Neuronal stem cell (in vitro differentiated cells): ENCODE data around the gene APC.

Source experiments
- DNase-seq: peaks from one replicate; pipeline ENCODE4 v3.0.0-alpha.2; 2013; ENCODE audit warnings: low spot score
- H2AFZ ChIP-seq: one replicate; pipeline ENCODE4 v1.6.1; 2013; ENCODE audit warnings: mild to moderate bottlenecking, low read length, inconsistent platforms
- H2AK5ac ChIP-seq: 2 replicates; pipeline ENCODE4 v1.6.1; 2013; ENCODE audit warnings: low read depth, mild to moderate bottlenecking, inconsistent platforms, low read length, moderate library complexity, mixed read lengths
- H2BK120ac ChIP-seq: 2 replicates; pipeline ENCODE4 v1.6.1; 2013; ENCODE audit warnings: low read depth, mild to moderate bottlenecking, inconsistent platforms, low read length, moderate library complexity, mixed read lengths
- H2BK12ac ChIP-seq: one replicate; pipeline ENCODE4 v1.6.1; 2013; ENCODE audit warnings: low read length, inconsistent platforms
- H2BK15ac ChIP-seq: 2 replicates; pipeline ENCODE4 v1.6.1; 2013; ENCODE audit warnings: mild to moderate bottlenecking, low read length, inconsistent platforms, mixed read lengths
- H2BK5ac ChIP-seq: one replicate; pipeline ENCODE4 v1.6.1; 2013; ENCODE audit warnings: inconsistent platforms, mild to moderate bottlenecking, low read length, moderate library complexity
- H3K14ac ChIP-seq: one replicate; pipeline ENCODE4 v1.6.1; 2013; ENCODE audit warnings: low read length, inconsistent platforms
- H3K18ac ChIP-seq: 2 replicates; pipeline ENCODE4 v1.6.1; 2013; ENCODE audit warnings: low read length, inconsistent platforms
- H3K23ac ChIP-seq: 2 replicates; pipeline ENCODE4 v1.6.1; 2013; ENCODE audit warnings: low read depth, mild to moderate bottlenecking, mixed read lengths, low read length, inconsistent platforms; ENCODE audit not compliant: poor library complexity
- H3K27ac ChIP-seq: replicated peaks from 3 replicates; pipeline ENCODE4 v1.5.1; 2013; ENCODE audit warnings: low read length, inconsistent platforms
- H3K27me3 ChIP-seq, 3 experiments: 2 replicates each; pipeline ENCODE4 v1.6.1; 2013; ENCODE audit warnings: low read length in 3 of 3, mild to moderate bottlenecking in 2 of 3, inconsistent platforms in 1 of 3, low read depth in 1 of 3, mixed read lengths in 1 of 3, moderate library complexity in 1 of 3; ENCODE audit not compliant: control insufficient read depth in 3 of 3, insufficient read depth in 3 of 3
- H3K36me3 ChIP-seq, 2 donors: replicated peaks in 1 of 2; 2 replicates each; pipeline ENCODE4 v1.6.1; 2013; ENCODE audit warnings: low read length in 2 of 2; ENCODE audit not compliant: control insufficient read depth in 2 of 2, insufficient read depth in 2 of 2
- H3K4ac ChIP-seq: 2 replicates; pipeline ENCODE4 v1.6.1; 2013; ENCODE audit warnings: inconsistent platforms, mild to moderate bottlenecking, low read length, moderate library complexity
- H3K4me1 ChIP-seq, 2 donors: 1 replicate in 1 of 2; 2 replicates in 1 of 2; pipeline ENCODE4 v1.6.1; 2013; ENCODE audit warnings: low read length in 2 of 2, low read depth in 1 of 2; ENCODE audit not compliant: control insufficient read depth in 2 of 2, insufficient read depth in 1 of 2
- H3K4me2 ChIP-seq: one replicate; pipeline ENCODE4 v1.6.1; 2013; ENCODE audit warnings: mild to moderate bottlenecking, low read length, inconsistent platforms; ENCODE audit not compliant: insufficient read depth, poor library complexity, severe bottlenecking
- H3K4me3 ChIP-seq, 2 donors: 2 replicates each; pipeline ENCODE4 v1.5.1; 2013; ENCODE audit warnings: low read length in 2 of 2, mild to moderate bottlenecking in 2 of 2, inconsistent platforms in 1 of 2, moderate library complexity in 1 of 2
- H3K79me1 ChIP-seq: one replicate; pipeline ENCODE4 v1.6.1; 2013; ENCODE audit warnings: low read depth, mild to moderate bottlenecking, inconsistent platforms, low read length, moderate library complexity
- H3K9ac ChIP-seq: one replicate; pipeline ENCODE4 v1.6.1; 2013; ENCODE audit warnings: mild to moderate bottlenecking, low read depth, low read length, inconsistent platforms; ENCODE audit not compliant: poor library complexity
- H3K9me3 ChIP-seq, 2 donors: replicated peaks in 1 of 2; 2 replicates each; pipeline versions ENCODE3 to v1.6.1; 2013; ENCODE audit warnings: low read length in 2 of 2, mild to moderate bottlenecking in 2 of 2, inconsistent platforms in 1 of 2, low read depth in 1 of 2, mixed read lengths in 1 of 2, moderate library complexity in 1 of 2; ENCODE audit not compliant: control insufficient read depth in 2 of 2, insufficient read depth in 1 of 2
- H4K8ac ChIP-seq: one replicate; pipeline ENCODE4 v1.6.1; 2013; ENCODE audit warnings: low read depth, mild to moderate bottlenecking, inconsistent platforms, low read length, moderate library complexity
- H4K91ac ChIP-seq: one replicate; pipeline ENCODE4 v1.6.1; 2013; ENCODE audit warnings: low read length, low read depth, mild to moderate bottlenecking, inconsistent platforms; ENCODE audit not compliant: poor library complexity
- WGBS, 2 donors: extraction: QIAGEN DNeasy Blood & Tissue Kit; methylation state at CpG; one replicate each; pipeline ENCODE4 v1.1.7; 2013; ENCODE audit warnings: missing lambda C conversion rate in 2 of 2, mixed read lengths in 1 of 2; ENCODE audit not compliant: insufficient read length in 2 of 2, insufficient replicate concordance in 1 of 2; ENCODE audit errors: extremely low coverage in 2 of 2; 5-methylcytosine and 5-hydroxymethylcytosine counted together

Gene APC

DNA sequence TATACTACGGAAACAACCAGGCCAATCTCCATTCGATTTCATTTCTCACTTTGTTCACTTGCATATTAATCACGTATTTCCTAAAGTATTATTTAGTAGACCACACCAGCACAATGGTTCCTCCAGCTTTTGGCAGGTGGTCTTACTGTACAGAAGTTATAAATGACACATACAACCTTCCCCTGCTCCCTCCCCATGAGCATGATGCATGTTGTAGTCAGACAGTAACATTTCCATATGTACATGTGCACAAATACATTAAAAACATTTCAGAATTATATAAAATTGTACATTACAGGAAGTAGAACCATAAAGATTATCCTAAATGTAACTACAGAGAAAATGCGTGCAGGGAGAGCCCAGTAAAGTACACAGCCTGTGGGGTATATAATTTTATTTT lies 140.4 kb downstream of the APC start:
- Histone ChIP-seq H2AFZ (no peak overlapping the region), H3K79me1 (no peaks in the 10 kb centered on the region), H3K4me3 (no peak overlapping the region), H3K9ac (no peak overlapping the region), H3K9me3 (no peaks in the 10 kb centered on the region), H3K4me1 (no peaks in the 10 kb centered on the region), H3K27ac (no peak overlapping the region), H3K23ac (no peak overlapping the region), H2BK5ac (no peak overlapping the region), H3K4ac (no peak overlapping the region), H4K8ac (no peak overlapping the region), H3K18ac (no peak overlapping the region), H3K36me3 (peaks cover 13 to 91% of the 10 kb centered on the region in 2 donors), H3K4me2 (no peak overlapping the region), H2BK15ac (no peak overlapping the region), H2BK12ac (no peak overlapping the region), H3K14ac (no peak overlapping the region), H2AK5ac (no peak overlapping the region), H3K27me3 (no peaks in the 10 kb centered on the region), H4K91ac (no peak overlapping the region), H2BK120ac (no peak overlapping the region)
- no CpG with 5 or more reads among the region's 4 CpGs for WGBS, 2 donors
- DNase-seq = no peak

DNA sequence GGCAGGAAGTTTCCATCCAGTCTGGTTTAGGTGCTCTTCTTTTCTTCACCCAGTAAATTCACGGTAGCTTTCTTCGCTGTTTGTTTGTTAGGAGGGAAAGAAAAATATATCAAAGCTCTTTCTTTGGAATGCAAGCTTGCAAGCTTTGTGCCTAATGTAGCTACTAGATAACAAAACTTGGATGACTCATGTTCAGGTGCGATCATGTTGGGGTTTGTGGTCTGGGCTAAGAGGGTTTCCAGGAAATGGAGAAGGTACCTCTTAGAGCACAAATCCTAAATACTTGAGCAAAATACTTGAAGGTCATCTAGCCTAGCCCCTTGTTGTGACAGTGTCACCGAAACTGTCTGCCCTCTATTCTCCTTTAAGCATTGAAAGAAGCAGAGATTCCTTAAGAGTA lies 141.1 kb downstream of the APC start:
- no CpG with 5 or more reads among the region's 4 CpGs for WGBS, 2 donors
- Histone ChIP-seq H3K4me1 (no peaks in the 10 kb centered on the region), H3K23ac (no peak overlapping the region), H4K8ac (no peak overlapping the region), H2AFZ (no peak overlapping the region), H3K4me2 (no peak overlapping the region), H2BK5ac (no peak overlapping the region), H3K18ac (no peak overlapping the region), H2BK12ac (no peak overlapping the region), H2BK15ac (no peak overlapping the region), H3K4me3 (no peak overlapping the region), H3K27me3 (no peaks in the 10 kb centered on the region), H3K36me3 (peaks cover 13 to 94% of the 10 kb centered on the region in 2 donors), H2BK120ac (no peak overlapping the region), H3K14ac (no peak overlapping the region), H2AK5ac (no peak overlapping the region), H3K9me3 (no peaks in the 10 kb centered on the region), H3K79me1 (no peaks in the 10 kb centered on the region), H3K4ac (no peak overlapping the region), H3K27ac (no peak overlapping the region), H3K9ac (no peak overlapping the region), H4K91ac (no peak overlapping the region)
- no peak for DNase-seq

DNA sequence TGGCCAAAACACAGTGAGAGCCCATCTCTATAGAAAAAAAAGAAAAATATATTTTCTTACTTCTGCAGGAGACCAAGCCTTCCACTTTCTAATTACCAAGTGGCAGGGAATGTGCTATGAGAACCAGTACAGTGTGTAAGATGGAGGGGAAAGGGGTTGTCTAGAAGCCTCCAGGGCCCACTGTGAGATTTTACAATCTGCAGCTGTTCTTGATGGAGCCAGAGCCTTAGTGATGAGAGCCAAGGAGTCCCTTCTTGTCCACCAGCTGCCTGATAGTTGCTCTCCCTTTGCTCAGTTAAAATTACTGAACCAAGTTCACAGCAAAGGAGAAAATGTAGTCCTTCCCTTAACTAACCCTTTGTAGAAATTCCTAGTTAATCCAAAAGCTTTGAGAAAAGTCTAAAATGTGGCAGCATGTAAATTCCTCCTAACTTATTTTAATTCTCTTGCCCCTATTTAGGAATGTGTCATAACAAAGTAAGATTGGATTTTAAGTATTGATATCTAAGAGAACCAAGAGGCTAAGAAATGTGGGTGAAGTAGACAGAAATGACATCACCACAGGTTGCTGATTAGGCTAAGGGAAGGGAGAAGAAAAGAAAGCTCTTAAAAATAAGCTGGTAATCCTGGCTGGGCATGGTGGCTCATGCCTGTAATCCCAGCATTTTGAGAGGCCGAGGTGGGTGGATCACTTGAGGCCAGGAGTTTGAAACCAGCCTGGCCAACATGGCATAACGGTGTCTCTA lies 142.7 kb downstream of the APC start:
- Histone ChIP-seq H2AK5ac (no peak overlapping the region), H2BK12ac (no peak overlapping the region), H4K91ac (no peak overlapping the region), H3K9me3 (no peaks in the 10 kb centered on the region), H3K27me3 (no peaks in the 10 kb centered on the region), H2BK15ac (no peak overlapping the region), H2BK120ac (no peak overlapping the region), H3K27ac (no peak overlapping the region), H3K18ac (no peak overlapping the region), H2BK5ac (no peak overlapping the region), H3K14ac (no peak overlapping the region), H3K9ac (no peak overlapping the region), H3K23ac (no peak overlapping the region), H3K4me1 (no peaks in the 10 kb centered on the region), H3K4me2 (no peak overlapping the region), H3K4ac (no peak overlapping the region), H3K4me3 (no peak overlapping the region), H3K79me1 (no peaks in the 10 kb centered on the region), H4K8ac (no peak overlapping the region), H3K36me3 (peaks cover 19 to 93% of the 10 kb centered on the region in 2 donors), H2AFZ (no peak overlapping the region)
- DNase-seq = no peak
- WGBS, 2 donors = no CpG with 5 or more reads among the region's 2 CpGs

GRCh38 chr5:112883192-112883591 lies 145.5 kb downstream of the APC start:
- Histone ChIP-seq H4K91ac (no peak overlapping the region), H3K9ac (no peak overlapping the region), H2BK12ac (no peak overlapping the region), H2BK5ac (no peak overlapping the region), H3K14ac (no peak overlapping the region), H3K4me2 (no peak overlapping the region), H2BK120ac (no peak overlapping the region), H3K36me3 (peaks cover 25 to 92% of the 10 kb centered on the region in 2 donors), H3K4me1 (no peaks in the 10 kb centered on the region), H3K9me3 (no peaks in the 10 kb centered on the region), H3K27ac (no peak overlapping the region), H3K79me1 (no peaks in the 10 kb centered on the region), H3K18ac (no peak overlapping the region), H4K8ac (no peak overlapping the region), H3K23ac (no peak overlapping the region), H2AK5ac (no peak overlapping the region), H3K4ac (no peak overlapping the region), H3K27me3 (no peaks in the 10 kb centered on the region), H2BK15ac (no peak overlapping the region), H2AFZ (no peak overlapping the region), H3K4me3 (no peak overlapping the region)
- no CpG with 5 or more reads among the region's 2 CpGs for WGBS, 2 donors
- no peak for DNase-seq
